Upper lobe of right lung (tissue), 1 donor: ENCODE results near the gene ST8SIA6. TPM values are rescaled to one million over a fixed set of nuclear protein-coding genes. Genes with fewer than 3 reads are reported as not detected.

ENCODE experiments used
- ATAC-seq: fragments of 200-7000 bp; cut with Tn5 transposase; one replicate; pipeline ENCODE4 v1.9.1; 2020; ENCODE audit warnings: mild to moderate bottlenecking, moderate library complexity
- DNase-seq: peaks from one replicate; pipeline ENCODE4 v3.0.0-alpha.2; 2020
- H3K27ac ChIP-seq: fragments of 200-600 bp; one replicate; pipeline ENCODE4 v1.8.0; 2022
- H3K27me3 ChIP-seq: fragments of 200-600 bp; one replicate; pipeline ENCODE4 v1.8.0; 2022; ENCODE audit warnings: mild to moderate bottlenecking
- H3K36me3 ChIP-seq: fragments of 200-600 bp; one replicate; pipeline ENCODE4 v1.8.0; 2022
- H3K4me1 ChIP-seq: fragments of 200-600 bp; one replicate; pipeline ENCODE4 v1.8.0; 2022
- H3K4me3 ChIP-seq: fragments of 200-600 bp; one replicate; pipeline ENCODE4 v1.8.0; 2022; ENCODE audit warnings: mild to moderate bottlenecking
- H3K9me3 ChIP-seq: fragments of 200-600 bp; one replicate; pipeline ENCODE4 v1.8.0; 2022
- CTCF ChIP-seq: fragments of 200-600 bp; IDR thresholded peaks from one replicate; pipeline ENCODE4 v1.8.0; 2022; ENCODE audit warnings: antibody characterized with exemption
- intact Hi-C: fragments of 100-400 bp; cut with DNase I; formaldehyde crosslinking; loops from one replicate; pipeline ENCODE4 v1.11.0; 2022
- total RNA-seq: library from RNA; stranded (reverse); fragmentation: NEBNext Ultra II Directional; extraction: Animal tissue kit (Norgen Biotek cat#: 25700); gene quantifications from one replicate; pipeline ENCODE4 v1.2.1, GENCODE V29; 2021
- donor health status: DM: no; HTN: yes; CAD: no; lungs with severe emphysema.

ST8SIA6 gene
- total RNA-seq, 1 donor from 2014 or later = 13.9 TPM

- no peaks in the 10 kb centered on the region for H3K27me3 ChIP-seq
- intact Hi-C loops = no loop called here
- H3K27ac ChIP-seq = no peak overlapping the region
- no peak overlapping the region for H3K4me3 ChIP-seq
- no peaks in the 10 kb centered on the region for H3K9me3 ChIP-seq
- H3K4me1 ChIP-seq = no peaks in the 10 kb centered on the region
- H3K36me3 ChIP-seq = no peaks in the 10 kb centered on the region
- DNase-seq = no peak
- no peak for TF ChIP-seq CTCF
- ATAC-seq = no peak
Observed at GRCh38 chr10:17488848-17489247, 34.5 kb upstream of the ST8SIA6 start.

- H3K4me3 ChIP-seq = no peak overlapping the region
- no peak for ATAC-seq
- intact Hi-C loops = no loop called here
- no peak for TF ChIP-seq CTCF
- no peak for DNase-seq
- H3K9me3 ChIP-seq = no peaks in the 10 kb centered on the region
- no peaks in the 10 kb centered on the region for H3K27me3 ChIP-seq
- H3K27ac ChIP-seq = no peak overlapping the region
- H3K36me3 ChIP-seq = no peaks in the 10 kb centered on the region
- H3K4me1 ChIP-seq = no peaks in the 10 kb centered on the region
Observed at GRCh38 chr10:17483079-17483478, 28.7 kb upstream of the ST8SIA6 start.

- no peaks in the 10 kb centered on the region for H3K4me1 ChIP-seq
- H3K9me3 ChIP-seq = no peaks in the 10 kb centered on the region
- no peak overlapping the region for H3K27ac ChIP-seq
- intact Hi-C loops = no loop called here
- no peak overlapping the region for H3K4me3 ChIP-seq
- DNase-seq (no peak), ATAC-seq (no peak)
- H3K27me3 ChIP-seq = no peaks in the 10 kb centered on the region
- no peaks in the 10 kb centered on the region for H3K36me3 ChIP-seq
- TF ChIP-seq CTCF = no peak
Observed at GRCh38 chr10:17479822-17480221, 25.4 kb upstream of the ST8SIA6 start.

GRCh38 chr10:17479015-17479615 lies 24.7 kb upstream of the ST8SIA6 start:
- no peak for TF ChIP-seq CTCF
- H3K27me3 ChIP-seq = no peaks in the 10 kb centered on the region
- no peak overlapping the region for H3K4me3 ChIP-seq
- DNase-seq = no peak
- intact Hi-C loops = no loop called here
- no peak for ATAC-seq
- H3K27ac ChIP-seq = no peak overlapping the region
- H3K36me3 ChIP-seq = no peaks in the 10 kb centered on the region
- H3K9me3 ChIP-seq = no peaks in the 10 kb centered on the region
- no peaks in the 10 kb centered on the region for H3K4me1 ChIP-seq

- H3K36me3 ChIP-seq = no peaks in the 10 kb centered on the region
- ATAC-seq (peak; percentile 54), DNase-seq (no peak)
- TF ChIP-seq CTCF = no peak
- H3K4me3 ChIP-seq = no peak overlapping the region
- no peaks in the 10 kb centered on the region for H3K9me3 ChIP-seq
- H3K4me1 ChIP-seq = no peaks in the 10 kb centered on the region
- no peaks in the 10 kb centered on the region for H3K27me3 ChIP-seq
- intact Hi-C loops = no loop called here
- H3K27ac ChIP-seq = no peak overlapping the region
Observed at GRCh38 chr10:17476073-17476472, 21.7 kb upstream of the ST8SIA6 start.

- H3K27ac ChIP-seq = no peak overlapping the region
- no peak for DNase-seq
- peaks cover under 1% of the 10 kb centered on the region for H3K27me3 ChIP-seq
- no peaks in the 10 kb centered on the region for H3K9me3 ChIP-seq
- no peak for ATAC-seq
- H3K4me3 ChIP-seq = no peak overlapping the region
- no peak for TF ChIP-seq CTCF
- intact Hi-C loops = no loop called here
- H3K36me3 ChIP-seq = no peaks in the 10 kb centered on the region
- H3K4me1 ChIP-seq = no peaks in the 10 kb centered on the region
Observed at GRCh38 chr10:17475661-17476060, 21.3 kb upstream of the ST8SIA6 start.
